HCT116 (cell line): ENCODE measurements around the gene BMPER.

Experiments
- CTCF ChIP-seq, 3 experiments: fragments of 200-600 bp in 1 of 3; sonication (generic) in 1 of 3; IDR thresholded peaks in 2 of 3; conservative IDR thresholded peaks in 1 of 3; 2 replicates each; pipeline ENCODE4 v1.5.1; 2012 to 2017; ENCODE audit warnings: low read depth in 2 of 3, low read length in 2 of 3, antibody characterized with exemption in 1 of 3, borderline replicate concordance in 1 of 3, control low read depth in 1 of 3, mild to moderate bottlenecking in 1 of 3, mixed read lengths in 1 of 3, mixed run types in 1 of 3, moderate library complexity in 1 of 3; ENCODE audit not compliant: insufficient read depth in 1 of 3
- EZH2phosphoT487 ChIP-seq: fragments of 200-600 bp; IDR thresholded peaks from 2 replicates; pipeline ENCODE4 v1.6.1; 2018; ENCODE audit warnings: antibody characterized with exemption, borderline replicate concordance
- POLR2A ChIP-seq: IDR thresholded peaks from 2 replicates; pipeline ENCODE4 v1.7.0; 2011; ENCODE audit warnings: borderline replicate concordance; ENCODE audit not compliant: insufficient read depth, insufficient read length; ENCODE audit errors: extremely low read depth
- TF ChIP-seq, protein P1 (sequence below): IDR thresholded peaks from 2 replicates; pipeline ENCODE4 v1.6.1; 2012; ENCODE audit warnings: low read depth
- TF ChIP-seq, protein P2 (sequence below): IDR thresholded peaks from 2 replicates; pipeline ENCODE4 v1.6.1; 2011; ENCODE audit warnings: mild to moderate bottlenecking, low read length, moderate library complexity; ENCODE audit not compliant: insufficient replicate concordance; ENCODE audit errors: extremely low read depth

DNA sequence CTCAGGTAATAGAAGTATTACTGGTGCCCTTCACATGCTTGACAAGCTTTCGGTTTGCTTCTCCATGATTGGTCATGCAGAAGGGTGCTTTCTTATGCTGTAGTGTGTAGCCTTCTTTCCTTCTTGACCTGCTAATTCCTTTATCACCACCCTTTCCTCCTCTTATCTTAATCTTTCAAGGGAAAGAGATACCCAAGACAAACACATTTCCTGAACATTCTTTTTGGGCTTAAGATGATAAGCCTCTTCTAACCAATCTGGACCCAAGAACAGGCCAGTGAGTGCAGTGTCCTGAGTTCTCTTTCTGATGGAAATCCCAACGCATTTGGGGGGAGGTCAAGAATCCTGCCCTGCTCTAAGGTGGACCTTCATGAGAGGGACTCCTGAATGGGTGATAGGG lies 33.8 kb downstream of the BMPER start:
- TF ChIP-seq, protein P1, sequence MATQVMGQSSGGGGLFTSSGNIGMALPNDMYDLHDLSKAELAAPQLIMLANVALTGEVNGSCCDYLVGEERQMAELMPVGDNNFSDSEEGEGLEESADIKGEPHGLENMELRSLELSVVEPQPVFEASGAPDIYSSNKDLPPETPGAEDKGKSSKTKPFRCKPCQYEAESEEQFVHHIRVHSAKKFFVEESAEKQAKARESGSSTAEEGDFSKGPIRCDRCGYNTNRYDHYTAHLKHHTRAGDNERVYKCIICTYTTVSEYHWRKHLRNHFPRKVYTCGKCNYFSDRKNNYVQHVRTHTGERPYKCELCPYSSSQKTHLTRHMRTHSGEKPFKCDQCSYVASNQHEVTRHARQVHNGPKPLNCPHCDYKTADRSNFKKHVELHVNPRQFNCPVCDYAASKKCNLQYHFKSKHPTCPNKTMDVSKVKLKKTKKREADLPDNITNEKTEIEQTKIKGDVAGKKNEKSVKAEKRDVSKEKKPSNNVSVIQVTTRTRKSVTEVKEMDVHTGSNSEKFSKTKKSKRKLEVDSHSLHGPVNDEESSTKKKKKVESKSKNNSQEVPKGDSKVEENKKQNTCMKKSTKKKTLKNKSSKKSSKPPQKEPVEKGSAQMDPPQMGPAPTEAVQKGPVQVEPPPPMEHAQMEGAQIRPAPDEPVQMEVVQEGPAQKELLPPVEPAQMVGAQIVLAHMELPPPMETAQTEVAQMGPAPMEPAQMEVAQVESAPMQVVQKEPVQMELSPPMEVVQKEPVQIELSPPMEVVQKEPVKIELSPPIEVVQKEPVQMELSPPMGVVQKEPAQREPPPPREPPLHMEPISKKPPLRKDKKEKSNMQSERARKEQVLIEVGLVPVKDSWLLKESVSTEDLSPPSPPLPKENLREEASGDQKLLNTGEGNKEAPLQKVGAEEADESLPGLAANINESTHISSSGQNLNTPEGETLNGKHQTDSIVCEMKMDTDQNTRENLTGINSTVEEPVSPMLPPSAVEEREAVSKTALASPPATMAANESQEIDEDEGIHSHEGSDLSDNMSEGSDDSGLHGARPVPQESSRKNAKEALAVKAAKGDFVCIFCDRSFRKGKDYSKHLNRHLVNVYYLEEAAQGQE, result no peak
- no peak for TF ChIP-seq CTCF (IDR thresholded peaks at IDR 0.05 in 2 of 3, conservative IDR thresholded peaks at IDR 0.05 in 1 of 3; ENCODE audit: borderline replicate concordance in 1 of 3, insufficient read depth in 1 of 3, low read depth in 2 of 3, low read length in 2 of 3)
- TF ChIP-seq EZH2phosphoT487, result no peak
- TF ChIP-seq, protein P2, sequence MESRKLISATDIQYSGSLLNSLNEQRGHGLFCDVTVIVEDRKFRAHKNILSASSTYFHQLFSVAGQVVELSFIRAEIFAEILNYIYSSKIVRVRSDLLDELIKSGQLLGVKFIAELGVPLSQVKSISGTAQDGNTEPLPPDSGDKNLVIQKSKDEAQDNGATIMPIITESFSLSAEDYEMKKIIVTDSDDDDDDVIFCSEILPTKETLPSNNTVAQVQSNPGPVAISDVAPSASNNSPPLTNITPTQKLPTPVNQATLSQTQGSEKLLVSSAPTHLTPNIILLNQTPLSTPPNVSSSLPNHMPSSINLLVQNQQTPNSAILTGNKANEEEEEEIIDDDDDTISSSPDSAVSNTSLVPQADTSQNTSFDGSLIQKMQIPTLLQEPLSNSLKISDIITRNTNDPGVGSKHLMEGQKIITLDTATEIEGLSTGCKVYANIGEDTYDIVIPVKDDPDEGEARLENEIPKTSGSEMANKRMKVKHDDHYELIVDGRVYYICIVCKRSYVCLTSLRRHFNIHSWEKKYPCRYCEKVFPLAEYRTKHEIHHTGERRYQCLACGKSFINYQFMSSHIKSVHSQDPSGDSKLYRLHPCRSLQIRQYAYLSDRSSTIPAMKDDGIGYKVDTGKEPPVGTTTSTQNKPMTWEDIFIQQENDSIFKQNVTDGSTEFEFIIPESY, result no peak
- no peak for TF ChIP-seq POLR2A
